Measurements from ENCODE around the gene MATN4.

MATN4 gene

DNA sequence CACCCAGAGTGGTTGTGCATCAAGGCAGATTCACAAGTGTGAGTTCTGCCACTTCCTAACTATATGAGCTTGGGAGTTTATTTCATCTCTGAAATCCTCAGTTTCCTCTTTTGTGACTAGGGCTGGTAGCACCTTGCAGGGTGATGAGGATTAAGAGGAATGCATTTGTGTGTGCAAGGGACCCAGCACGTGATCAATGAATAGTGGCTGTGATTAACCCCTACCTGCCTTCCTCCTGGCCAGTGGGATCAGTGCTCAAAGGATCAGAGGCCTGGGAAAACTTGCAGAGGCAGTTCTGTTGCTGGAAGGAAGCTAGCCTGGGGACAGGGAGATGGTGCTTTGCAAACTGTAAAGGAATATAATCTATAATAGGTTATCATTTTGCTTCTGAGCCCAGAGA lies 32.9 kb upstream of the MATN4 start:
- DNase-seq: no peak

DNA sequence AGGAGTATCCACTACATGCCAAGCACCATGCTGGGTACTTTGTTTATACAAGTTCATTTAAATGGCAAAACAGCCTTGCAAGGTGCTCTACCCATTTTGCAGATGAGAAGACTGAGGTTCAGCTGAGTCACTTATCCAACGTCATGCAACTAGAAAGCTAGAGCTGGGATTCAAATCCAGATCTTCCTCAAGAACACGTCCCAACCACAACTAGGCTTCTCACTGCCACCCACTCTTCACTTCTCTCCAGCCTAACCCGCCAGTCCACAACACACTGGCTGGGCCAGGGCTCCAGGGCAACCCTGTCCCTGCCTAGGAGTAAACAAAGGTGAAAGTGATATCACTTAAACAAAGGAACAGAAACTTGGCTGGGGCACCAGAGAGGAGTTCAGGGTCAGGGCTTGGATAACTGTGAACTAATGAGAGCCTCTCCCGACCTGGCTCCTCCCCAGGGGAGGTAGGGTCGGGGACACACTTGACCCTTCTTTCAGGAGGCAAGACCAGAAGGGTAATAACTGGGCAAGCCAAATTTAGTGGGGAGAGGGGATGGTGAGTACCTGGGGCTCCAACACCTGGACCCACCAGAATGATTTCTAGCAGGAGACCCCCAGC lies 32.2 kb upstream of the MATN4 start:
- peak; percentile 75 for DNase-seq

DNA sequence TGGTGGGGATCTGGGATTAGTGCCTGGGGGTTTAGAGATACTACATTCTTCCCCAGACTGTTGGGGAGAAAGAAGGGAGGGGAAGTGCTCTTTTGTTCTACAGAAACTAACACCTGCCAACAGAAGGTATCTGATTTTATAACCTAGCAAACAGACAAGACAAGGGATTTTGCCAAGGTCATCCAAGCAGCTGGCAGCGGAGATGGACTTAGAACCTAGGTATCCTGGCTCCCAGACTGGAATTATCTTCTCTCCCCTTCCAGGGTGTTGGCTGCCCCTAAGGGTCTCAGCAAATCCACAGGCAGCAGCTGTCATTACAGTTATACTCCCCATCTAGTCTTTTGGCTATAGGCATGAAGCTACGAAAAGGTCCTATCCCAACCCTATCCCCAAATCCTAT lies 31.7 kb upstream of the MATN4 start:
- peak; percentile 43 for DNase-seq

DNA sequence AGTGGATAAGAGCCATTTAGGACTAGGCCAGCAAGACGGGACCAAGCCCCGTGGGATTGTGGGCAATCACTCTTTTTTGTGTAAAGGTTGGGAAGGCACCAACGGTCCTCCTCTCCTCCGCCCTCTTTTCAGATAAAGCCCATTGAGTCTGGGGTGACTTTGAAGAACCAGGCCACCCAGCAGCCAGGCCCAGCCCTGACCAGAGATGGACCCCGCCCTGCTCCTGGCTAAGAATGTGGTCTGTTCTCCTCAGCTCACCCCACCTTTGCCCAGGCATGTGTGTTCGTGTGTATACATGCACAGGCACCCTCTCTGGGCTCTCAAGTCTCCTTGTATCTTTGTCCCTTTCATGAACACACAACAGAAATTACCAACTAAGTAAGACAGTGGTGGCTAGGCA lies 31.0 kb upstream of the MATN4 start:
- DNase-seq: no peak

DNA sequence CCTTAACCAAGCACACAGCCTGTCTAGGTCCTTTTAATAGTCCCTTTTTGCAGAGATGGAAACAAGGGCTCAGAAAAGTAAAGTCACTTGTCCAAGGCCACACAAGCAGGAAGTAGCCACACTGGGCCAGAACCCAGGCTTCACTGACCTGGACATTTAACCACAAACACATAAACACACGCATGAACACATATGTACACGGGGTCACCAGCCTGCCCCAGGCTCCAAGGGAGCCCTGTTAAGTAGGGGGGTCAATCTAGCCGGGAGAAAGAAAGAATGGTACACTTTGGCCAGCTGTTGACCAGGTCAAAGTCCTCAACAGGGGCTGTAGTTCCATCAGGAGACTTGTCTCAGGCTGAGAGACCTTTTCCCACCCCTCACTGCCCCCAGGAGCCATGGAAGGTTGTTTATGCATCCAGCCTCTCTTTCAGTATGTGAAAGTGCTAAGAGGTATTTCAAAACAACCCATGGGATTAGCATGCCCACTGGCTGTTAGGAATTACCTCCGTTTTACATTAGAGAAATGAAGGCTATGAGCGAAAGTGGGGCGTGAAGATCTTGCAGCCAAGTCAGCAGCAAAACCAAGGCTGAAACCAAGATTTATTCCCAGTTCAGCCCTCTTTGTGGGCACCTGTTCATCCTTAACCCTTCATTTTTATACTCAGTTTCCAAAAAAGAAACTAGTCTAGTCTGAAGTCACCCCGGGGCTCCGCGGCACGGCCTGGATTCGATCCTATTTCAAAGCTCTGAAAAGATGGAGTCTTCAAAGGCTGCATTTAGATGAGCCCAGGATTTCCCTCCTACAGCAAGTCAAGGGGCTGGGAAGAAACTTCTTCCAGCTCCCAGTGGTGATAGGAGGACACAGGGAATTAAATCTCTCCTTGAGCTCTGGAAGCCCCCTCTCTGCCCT lies 30.3 kb upstream of the MATN4 start:
- DNase-seq: no peak

DNA sequence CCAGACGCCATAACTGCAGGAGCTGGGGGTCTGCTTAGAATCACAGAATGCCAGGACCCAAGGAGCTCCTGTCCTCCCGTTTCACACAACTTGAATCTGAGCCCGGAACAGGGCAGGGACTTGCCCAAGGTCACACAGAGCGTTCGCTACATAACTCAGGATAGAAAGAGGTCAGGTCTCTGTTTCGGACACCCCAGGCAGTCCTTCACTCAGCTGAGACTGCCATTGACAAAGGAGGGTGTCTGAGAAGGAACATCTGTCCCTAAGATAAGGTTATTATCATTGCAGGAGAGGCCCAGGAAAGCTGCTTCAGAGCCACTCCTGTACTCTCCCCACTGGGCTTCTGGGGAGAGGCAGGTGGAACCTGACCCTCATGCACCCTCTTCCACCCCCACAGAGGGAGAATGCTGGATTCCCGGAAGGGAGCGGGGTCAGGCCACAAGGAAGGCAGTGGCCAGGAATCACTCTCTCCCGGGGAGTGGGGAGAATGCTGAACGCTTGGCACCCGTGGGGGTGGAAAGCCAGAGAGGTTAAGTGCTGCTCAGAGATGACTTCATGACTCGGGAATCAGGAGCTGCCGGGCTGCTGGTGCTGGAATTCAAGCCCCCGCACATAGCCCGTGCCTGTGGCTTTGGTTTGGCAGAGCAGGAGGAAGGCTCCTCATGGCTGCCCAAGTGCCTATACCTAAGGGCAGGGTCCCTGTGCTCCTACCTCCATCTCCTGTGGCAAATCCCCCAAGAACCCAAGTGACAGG lies 29.4 kb upstream of the MATN4 start:
- DNase-seq: no peak

DNA sequence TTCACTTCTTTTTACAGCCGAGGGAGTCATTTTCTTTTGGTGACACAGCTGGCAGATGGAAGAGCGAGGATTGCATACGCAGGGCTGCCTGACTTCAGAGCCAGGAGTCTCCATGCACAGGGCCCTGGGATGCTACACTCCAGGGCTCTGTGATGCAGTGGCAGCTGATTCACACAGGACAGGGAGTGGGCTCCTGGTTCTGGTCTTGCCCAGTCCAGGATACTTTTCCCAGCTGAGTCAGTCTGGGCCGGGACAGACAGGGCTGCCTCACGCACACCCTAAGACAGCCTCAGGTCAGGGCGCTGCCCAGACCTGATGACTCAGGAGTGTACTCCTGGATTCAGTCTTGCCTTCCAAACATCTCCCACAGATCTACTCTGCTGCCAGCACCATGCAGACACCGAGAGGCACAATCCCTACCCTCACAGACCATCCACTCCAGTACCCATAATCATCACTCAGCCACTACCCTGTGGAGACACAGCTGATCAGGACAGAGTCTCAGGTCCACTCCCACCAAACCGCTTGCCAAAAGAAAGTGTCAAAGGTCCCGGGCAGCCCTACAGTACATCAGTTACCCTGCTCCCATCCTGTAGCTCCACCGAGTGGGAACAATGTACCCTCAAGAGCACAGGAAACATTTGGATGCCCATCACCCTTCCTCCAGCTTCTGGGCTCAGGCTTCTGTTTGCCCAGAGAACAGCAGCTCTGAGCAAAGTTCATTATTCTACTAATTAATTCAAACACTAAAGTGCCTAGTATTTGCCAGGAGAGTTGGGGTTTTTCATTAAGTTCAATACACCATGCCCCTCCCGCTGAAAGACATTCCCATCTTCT lies 28.6 kb upstream of the MATN4 start:
- DNase-seq: no peak

DNA sequence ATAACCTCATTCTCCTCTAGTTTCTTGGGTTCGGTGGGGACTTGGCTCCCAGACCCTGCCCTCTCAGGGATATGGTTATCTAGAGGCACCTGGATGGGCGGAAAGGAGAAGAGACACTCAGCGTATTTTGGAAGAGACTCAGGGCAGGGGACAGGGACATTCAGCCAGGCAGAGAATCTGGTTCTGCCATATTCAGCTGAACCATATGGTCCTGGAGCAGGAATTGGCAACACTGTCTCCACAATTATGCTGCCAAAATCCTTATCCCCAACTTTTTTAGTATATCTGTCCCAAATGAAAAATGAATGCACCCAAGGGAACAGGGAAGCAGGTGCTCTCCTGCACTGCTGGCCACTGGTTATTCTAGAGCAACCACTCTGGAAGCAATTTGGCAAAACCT lies 22.4 kb upstream of the MATN4 start:
- DNase-seq: no peak

DNA sequence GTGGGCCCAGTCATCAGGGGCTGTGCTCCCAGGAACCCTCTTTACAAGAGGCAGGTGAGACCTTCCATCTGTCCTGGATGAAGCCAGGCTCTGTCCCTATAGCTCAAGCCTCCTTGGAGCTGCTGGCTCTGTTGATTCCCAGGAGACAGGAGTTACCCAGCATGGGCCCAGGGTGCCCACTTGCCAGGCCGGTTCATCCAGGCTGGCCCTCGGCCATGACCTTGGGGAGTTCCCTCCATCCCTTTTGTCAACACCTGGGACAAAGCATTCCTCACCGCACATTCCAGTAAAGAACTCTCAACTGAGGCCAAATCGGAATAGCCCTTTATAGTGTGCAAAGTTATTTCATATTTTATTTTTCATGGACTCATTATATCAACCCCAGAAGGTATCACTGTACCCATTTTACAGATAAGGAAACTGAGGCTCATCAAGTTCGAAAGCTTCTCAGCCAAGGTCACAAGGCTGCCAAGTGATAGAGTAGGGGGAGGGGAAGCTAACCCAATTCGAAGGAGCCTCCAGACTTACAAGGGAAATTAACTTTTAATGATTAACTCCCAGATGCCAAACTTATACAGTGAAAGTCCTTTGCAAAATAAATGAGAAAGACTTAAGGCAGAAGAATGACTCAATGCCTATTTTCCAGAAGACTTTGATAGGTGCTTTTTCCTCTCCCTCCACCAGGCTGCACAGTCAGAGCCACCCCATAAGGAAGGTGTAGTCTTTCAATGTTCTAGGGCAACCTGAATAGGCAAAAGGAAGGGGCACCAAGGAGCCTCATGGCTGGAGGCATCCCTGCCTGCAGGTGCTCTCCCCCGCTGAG lies 21.6 kb upstream of the MATN4 start:
- no peak for DNase-seq

DNA sequence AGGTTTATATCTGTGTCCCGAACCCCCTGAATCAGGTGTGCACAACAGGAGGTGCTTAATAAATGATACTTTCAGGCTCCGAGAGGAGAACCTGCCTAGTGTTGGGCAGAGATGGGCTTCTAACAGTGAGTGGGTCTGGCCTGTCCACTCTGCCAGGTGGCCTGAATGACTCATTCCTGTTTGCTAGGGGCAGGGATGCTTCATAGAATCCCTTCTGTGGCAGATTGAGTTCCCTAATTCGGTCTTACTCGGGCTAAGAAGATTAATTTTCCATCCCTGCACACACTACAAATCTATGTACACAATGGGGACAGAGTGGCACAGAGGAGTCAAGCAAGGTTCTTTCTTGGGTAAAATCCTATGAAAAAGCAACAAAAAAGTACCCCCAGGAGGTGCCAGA lies 20.4 kb upstream of the MATN4 start:
- no peak for DNase-seq

DNA sequence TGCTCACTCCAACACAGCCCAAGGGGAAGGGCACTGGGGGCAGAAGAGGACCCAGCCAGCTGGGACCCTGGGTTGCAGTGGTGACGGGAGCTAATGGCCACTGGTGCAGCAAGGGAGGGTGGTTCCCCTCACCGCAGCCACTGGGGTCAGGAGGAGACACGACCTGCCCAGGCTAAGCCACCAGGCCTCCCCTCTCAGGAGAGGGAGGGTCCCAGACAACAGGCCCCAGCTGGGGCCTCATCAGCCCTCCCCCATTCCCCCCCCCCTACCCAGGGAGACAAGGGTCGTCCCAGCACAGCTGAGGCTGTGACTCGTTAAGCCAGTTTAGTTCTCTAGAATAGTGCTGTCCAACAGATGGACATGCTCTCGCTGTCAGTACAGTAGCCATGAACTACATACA lies 17.3 kb upstream of the MATN4 start:
- no peak for DNase-seq

DNA sequence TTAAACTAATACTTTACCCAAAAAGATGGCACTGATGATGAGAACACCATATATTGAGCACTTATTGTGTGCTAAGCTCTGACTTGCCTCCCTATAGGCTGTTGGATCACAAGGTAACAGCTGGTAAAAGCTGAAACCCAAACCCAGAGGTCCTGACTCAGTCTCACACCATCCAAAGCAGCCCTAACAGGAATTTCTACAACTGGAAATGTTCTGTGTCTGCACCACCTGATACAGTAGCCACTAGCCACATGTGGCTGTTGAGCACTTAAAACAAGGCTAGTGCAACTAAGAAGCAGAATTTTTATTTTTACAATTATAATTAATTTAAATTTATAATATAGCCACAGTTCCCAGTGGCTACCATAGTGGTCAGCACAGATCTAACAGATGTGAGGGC lies 15.6 kb upstream of the MATN4 start:
- no peak for DNase-seq

DNA sequence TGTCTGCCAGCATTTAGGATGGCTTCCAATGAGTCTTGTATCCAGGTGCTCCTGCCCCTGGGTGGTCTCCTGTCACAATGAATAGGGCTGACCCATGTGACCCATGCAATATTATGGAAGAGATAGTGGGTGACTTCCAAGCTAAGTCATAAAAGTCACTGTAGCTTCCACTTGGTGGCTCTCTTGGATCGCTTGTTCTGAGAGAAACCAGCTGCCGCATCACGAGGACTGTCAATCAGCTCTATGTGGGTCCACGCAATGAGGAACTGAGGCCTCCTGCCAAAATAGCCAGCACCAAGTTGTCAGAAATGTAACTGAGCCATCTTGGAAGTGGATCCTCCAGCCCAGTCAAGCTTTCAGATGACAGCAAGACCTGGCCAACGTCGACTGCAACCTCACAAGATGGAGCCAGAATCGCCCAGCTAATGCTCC lies 14.9 kb upstream of the MATN4 start:
- DNase-seq: peak; percentile 63

DNA sequence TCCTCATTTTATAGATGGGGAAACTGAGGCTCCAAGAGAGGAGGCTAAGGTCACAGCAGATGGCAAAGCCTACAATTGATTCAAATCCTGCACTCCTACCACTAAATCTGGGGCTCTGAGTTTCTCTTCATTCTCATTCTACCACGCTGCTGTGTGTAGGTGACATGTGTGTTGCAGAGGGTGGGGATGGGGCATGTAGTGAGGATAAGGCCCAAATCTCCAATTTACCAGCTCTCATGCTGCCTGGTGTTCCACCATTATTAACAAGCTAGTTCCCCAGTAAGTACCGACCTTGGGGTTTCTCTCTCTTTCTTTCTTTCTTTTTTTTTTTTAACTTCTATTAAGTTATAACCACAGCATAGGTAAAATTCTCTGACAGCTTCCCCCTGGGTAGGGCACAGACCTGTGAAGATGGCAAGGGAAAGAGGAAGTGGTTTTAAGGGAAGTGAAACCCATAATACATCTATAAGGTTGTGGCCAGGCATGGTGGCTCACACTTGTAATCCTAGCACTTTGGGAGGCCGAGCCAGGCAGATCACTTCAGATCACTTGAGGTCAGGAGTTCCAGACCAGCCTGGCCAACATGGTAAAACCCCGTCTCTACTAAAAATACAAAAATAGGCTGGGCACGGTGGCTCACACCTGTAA lies 13.0 kb upstream of the MATN4 start:
- no peak for DNase-seq

DNA sequence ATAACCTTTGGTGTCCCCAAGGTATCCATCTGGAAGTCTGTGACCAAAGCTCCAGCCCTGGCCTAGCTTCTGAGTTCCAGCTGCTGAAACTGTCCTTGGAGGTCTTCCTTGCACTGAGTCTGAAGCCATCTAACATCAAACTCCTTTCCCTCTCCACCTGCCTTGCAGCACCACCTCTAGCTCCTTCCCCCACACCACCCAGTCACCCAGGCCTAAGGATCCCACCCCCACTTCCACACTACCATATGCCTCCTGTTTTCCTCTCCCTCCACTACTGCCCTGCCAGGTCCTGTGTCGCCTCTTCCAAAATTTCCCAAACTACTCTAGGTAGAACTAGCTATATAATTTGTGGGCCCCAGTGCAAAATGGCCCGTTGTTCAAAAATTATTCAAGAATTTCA lies 10.8 kb upstream of the MATN4 start:
- DNase-seq: no peak

DNA sequence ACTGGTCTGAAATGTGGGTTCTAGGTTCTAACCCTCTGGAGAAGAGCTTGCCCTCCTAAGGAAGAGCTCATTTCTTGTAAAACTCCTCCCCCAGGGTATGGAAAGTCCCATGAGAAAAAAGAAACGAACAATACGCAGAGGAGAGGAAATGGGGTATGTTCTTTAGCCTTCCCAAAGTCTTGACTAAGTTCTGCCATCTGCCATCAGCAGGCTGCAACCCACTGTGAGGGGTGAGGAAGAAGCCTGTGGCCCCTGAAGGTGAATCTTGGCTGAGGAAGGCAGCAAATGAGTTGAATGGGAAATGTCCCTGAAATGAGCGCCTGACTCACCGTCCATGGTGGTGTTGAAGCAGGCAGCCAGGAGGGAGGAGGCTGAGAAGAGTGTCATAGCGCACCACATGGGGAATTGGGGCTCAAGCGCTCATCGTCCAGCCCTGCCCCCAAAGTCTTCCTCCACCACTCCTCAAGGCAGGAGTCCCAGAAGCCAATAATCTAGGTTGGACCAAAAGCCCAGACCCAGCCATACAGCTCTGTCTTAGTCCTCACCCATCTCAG lies 10.4 kb upstream of the MATN4 start:
- DNase-seq: no peak

DNA sequence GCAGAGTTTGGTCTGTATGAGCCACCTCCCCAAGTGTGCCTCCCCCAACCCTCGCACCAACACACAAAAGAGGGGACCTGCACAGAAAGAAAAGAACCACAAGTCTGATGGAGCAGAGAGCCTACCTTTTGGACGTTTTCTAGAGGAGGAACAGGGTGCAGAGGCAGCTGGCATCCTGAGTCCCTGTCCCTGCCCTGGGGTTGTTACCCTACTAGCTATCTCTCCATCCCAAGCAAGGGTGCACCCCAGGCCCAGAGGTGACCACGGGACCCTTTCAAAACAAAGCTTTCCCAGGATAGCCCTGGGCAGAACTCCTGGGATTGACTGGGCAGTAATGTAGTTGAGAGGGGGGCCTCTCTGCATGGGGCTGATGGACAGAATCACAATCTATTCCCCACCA lies 9.7 kb upstream of the MATN4 start:
- DNase-seq: no peak

DNA sequence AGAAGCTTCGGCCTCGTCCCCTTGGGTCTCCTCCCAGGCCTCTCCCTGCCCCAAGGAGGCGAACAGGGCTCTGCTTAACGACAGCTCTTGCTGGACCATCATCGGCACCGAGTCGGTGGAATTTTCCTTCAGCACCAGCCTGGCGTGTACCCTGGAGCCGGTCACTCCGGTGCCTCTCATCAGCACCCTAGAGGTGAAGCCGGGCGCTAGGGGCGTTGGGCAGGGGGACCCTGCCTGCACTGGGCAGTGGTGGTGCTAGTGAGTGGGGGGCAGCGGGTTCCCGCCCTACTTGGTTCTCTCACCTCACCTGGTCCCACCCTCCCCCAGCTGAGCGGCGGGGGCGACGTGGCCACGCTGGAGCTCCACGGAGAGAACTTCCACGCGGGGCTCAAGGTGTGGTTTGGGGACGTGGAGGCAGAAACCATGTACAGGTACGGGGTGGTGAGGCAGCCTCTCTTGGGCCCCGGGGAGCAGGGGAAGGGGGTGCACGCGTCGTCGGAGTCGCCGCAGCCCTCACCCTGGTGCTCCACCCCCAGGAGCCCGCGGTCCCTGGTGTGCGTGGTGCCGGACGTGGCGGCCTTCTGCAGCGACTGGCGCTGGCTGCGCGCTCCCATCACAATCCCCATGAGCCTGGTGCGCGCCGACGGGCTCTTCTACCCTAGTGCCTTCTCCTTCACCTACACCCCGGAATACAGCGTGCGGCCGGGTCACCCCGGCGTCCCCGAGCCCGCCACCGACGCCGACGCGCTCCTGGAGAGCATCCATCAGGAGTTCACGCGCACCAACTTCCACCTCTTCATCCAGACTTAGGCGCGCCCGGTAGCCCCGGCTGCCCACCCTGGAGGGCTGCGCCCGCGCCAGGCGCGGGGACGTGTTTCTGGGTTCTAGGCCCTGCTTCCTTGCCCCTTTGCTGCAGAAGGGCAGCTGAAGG lies 8.3 kb upstream of the MATN4 start:
- no peak for DNase-seq

DNA sequence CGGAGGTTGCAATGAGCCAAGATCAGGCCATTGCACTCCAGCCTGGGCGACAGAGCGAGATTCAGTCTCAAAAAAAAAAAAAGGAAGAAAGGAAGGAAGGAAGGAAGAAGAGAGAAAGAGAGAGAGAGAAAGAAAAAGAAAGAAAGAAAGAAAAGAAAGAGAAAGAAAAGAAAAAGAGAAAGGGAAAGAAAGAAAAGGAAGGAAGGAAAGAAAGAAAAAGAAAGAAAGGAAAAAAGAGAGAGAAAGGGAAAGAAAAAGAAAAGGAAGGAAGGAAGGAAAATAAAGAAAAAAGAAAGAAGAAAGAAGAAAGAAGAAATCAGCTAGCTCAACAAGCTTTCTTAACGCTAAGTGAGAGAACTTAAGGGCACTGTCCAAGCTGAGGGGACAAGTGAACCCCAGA lies 7.6 kb upstream of the MATN4 start:
- DNase-seq: no peak

DNA sequence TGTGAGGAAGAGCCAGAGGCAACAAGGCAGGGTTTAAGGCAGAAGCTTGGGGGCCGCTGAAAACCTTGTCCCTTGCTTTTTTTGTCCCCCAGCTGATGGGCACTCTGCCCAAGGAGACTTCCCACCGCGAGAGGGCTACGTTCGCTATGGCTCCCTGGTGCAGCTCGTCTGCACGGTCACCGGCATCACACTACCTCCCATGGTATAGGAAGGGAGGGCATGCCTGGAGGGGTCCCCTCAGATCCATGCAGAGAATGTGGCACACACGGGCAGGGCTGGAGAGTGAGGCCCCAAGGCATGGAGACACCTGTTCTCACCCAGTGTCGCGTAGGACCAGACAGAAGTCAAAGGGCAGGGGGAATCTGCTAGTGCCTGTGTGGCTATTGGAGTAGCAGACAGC lies 5.8 kb upstream of the MATN4 start:
- DNase-seq: no peak

All from NCI-H2029 (cell line).